Sigmoid colon (tissue), 4 donors: ENCODE data around the gene NHERF1.

Experiments used
- CTCF ChIP-seq, 4 experiments: fragments of 450-650 bp in 3 of 4; fragments of 200-600 bp in 1 of 4; IDR thresholded peaks; one replicate each; pipeline ENCODE4 v1.5.1; 2016 to 2019; ENCODE audit warnings: antibody characterized with exemption in 4 of 4, mild to moderate bottlenecking in 3 of 4, moderate library complexity in 2 of 4
- EP300 ChIP-seq, 4 donors: sonication (generic); formaldehyde crosslinking; IDR thresholded peaks; one replicate each; pipeline ENCODE4 v1.6.1; 2017; ENCODE audit warnings: antibody characterized with exemption in 4 of 4
- POLR2A ChIP-seq, 2 donors: fragments of 450-650 bp; IDR thresholded peaks; one replicate each; pipeline ENCODE4 v1.6.1; 2016; ENCODE audit warnings: antibody characterized with exemption in 2 of 2, mild to moderate bottlenecking in 2 of 2, moderate library complexity in 2 of 2

- TF ChIP-seq CTCF (IDR thresholded peaks at IDR 0.05) (no peak), POLR2A (IDR thresholded peaks at IDR 0.05) (no peak), EP300 (IDR thresholded peaks at IDR 0.05) (no peak)
These were observed 60.4 kb downstream of the NHERF1 start for GRCh38 chr17:74808714-74809430.
